SK-N-SH treated with all-trans-retinoic acid at 6 μM for 48 hours (cell line): ENCODE data around the gene KAT6B.

Experiments
- ATAC-seq: fragments of 200-7000 bp; cut with Tn5 transposase; 3 replicates; pipeline ENCODE4 v1.9.1; 2020; ENCODE audit warnings: mild to moderate bottlenecking, moderate library complexity
- ARNTL ChIP-seq: fragments of 450-650 bp; formaldehyde crosslinking; IDR thresholded peaks from 2 replicates; pipeline ENCODE4 v1.5.0; 2020; ENCODE audit warnings: low read depth, mild to moderate bottlenecking, moderate library complexity, borderline replicate concordance
- BACH2 ChIP-seq: fragments of 250-450 bp; sonication (Bioruptor Pico); IDR thresholded peaks from 2 replicates; pipeline ENCODE4 v1.9.0; 2021; ENCODE audit warnings: mild to moderate bottlenecking, borderline replicate concordance
- CREB5 ChIP-seq: fragments of 250-450 bp; sonication (Bioruptor Pico); IDR thresholded peaks from 2 replicates; pipeline ENCODE4 v1.5.1; 2020; ENCODE audit warnings: low read depth, mild to moderate bottlenecking, moderate library complexity
- CSDC2 ChIP-seq: fragments of 250-450 bp; sonication (Bioruptor Pico); IDR thresholded peaks from 2 replicates; pipeline ENCODE4 v1.5.0; 2020; ENCODE audit warnings: mild to moderate bottlenecking, moderate library complexity
- CSRNP3 ChIP-seq: fragments of 250-450 bp; sonication (Bioruptor Pico); IDR thresholded peaks from 2 replicates; pipeline ENCODE4 v1.5.1; 2021; ENCODE audit warnings: mild to moderate bottlenecking, moderate library complexity
- ESRRG ChIP-seq: fragments of 250-450 bp; sonication (Bioruptor Pico); IDR thresholded peaks from 2 replicates; pipeline ENCODE4 v1.6.1; 2021; ENCODE audit warnings: mild to moderate bottlenecking
- GLIS3 ChIP-seq: fragments of 250-450 bp; sonication (Bioruptor Pico); IDR thresholded peaks from 2 replicates; pipeline ENCODE4 v1.5.0; 2020; ENCODE audit warnings: mild to moderate bottlenecking, moderate library complexity
- ISL1 ChIP-seq: fragments of 250-450 bp; sonication (Bioruptor Pico); IDR thresholded peaks from 2 replicates; pipeline ENCODE4 v2.1.2; 2022; ENCODE audit warnings: mild to moderate bottlenecking, moderate library complexity
- OSR1 ChIP-seq: fragments of 250-450 bp; sonication (Bioruptor Pico); IDR thresholded peaks from 2 replicates; pipeline ENCODE4 v1.8.0; 2022; ENCODE audit warnings: moderate library complexity, mild to moderate bottlenecking, inconsistent platforms
- PATZ1 ChIP-seq: fragments of 250-450 bp; sonication (Bioruptor Pico); IDR thresholded peaks from 2 replicates; pipeline ENCODE4 v1.8.0; 2020; ENCODE audit warnings: mild to moderate bottlenecking, moderate library complexity, borderline replicate concordance
- POU6F1 ChIP-seq: fragments of 250-450 bp; sonication (Bioruptor Pico); IDR thresholded peaks from 2 replicates; pipeline ENCODE4 v1.8.0; 2021; ENCODE audit warnings: low read depth, mild to moderate bottlenecking, moderate library complexity, borderline replicate concordance
- PPARA ChIP-seq: fragments of 250-450 bp; sonication (Bioruptor Pico); IDR thresholded peaks from 2 replicates; pipeline ENCODE4 v1.5.0; 2020; ENCODE audit warnings: mild to moderate bottlenecking, borderline replicate concordance
- RARB ChIP-seq: fragments of 250-450 bp; sonication (Bioruptor Pico); IDR thresholded peaks from 2 replicates; pipeline ENCODE4 v1.8.0; 2021; ENCODE audit warnings: mild to moderate bottlenecking, moderate library complexity
- SNAI2 ChIP-seq: fragments of 250-450 bp; sonication (Bioruptor Pico); IDR thresholded peaks from 2 replicates; pipeline ENCODE4 v1.5.0; 2020; ENCODE audit warnings: mild to moderate bottlenecking, moderate library complexity
- TCF4 ChIP-seq: fragments of 250-450 bp; sonication (Bioruptor Pico); IDR thresholded peaks from 2 replicates; pipeline ENCODE4 v1.8.0; 2021; ENCODE audit warnings: mild to moderate bottlenecking, moderate library complexity, borderline replicate concordance
- TOX ChIP-seq: fragments of 250-450 bp; sonication (Bioruptor Pico); IDR thresholded peaks from 2 replicates; pipeline ENCODE4 v1.8.0; 2021; ENCODE audit warnings: mild to moderate bottlenecking, moderate library complexity, borderline replicate concordance
- TSHZ2 ChIP-seq: fragments of 250-450 bp; sonication (Bioruptor Pico); IDR thresholded peaks from 2 replicates; pipeline ENCODE4 v1.5.0; 2020; ENCODE audit warnings: mild to moderate bottlenecking, moderate library complexity
- ZFP30 ChIP-seq: fragments of 450-650 bp; formaldehyde crosslinking; IDR thresholded peaks from 2 replicates; pipeline ENCODE4 v1.5.0; 2022; ENCODE audit warnings: mild to moderate bottlenecking, moderate library complexity
- ZNF565 ChIP-seq: fragments of 450-650 bp; formaldehyde crosslinking; conservative IDR thresholded peaks from 2 replicates; pipeline ENCODE4 v1.5.0; 2020; ENCODE audit warnings: low read depth, mild to moderate bottlenecking, moderate library complexity
- ZNF70 ChIP-seq: fragments of 450-650 bp; formaldehyde crosslinking; IDR thresholded peaks from 2 replicates; pipeline ENCODE4 v1.5.0; 2020; ENCODE audit warnings: mild to moderate bottlenecking, moderate library complexity
- ZNF8 ChIP-seq: fragments of 450-650 bp; formaldehyde crosslinking; IDR thresholded peaks from 2 replicates; pipeline ENCODE4 v1.5.0; 2020; ENCODE audit warnings: mild to moderate bottlenecking, moderate library complexity

KAT6B gene

GRCh38 chr10:74912182-74912581, 85.8 kb downstream of the KAT6B start:
- no peak for TF ChIP-seq ISL1 (CRISPR knock-in tag)
- no peak for TF ChIP-seq ZNF70
- TF ChIP-seq ZFP30 (CRISPR knock-in tag): no peak
- TF ChIP-seq ZNF8 (CRISPR knock-in tag): no peak
- no peak for TF ChIP-seq ARNTL (CRISPR knock-in tag)
- no peak for TF ChIP-seq POU6F1 (CRISPR knock-in tag)
- TF ChIP-seq PATZ1 (CRISPR knock-in tag): no peak
- ATAC-seq: no peak

- no peak for TF ChIP-seq ISL1 (CRISPR knock-in tag)
- TF ChIP-seq BACH2 (CRISPR knock-in tag): no peak
- no peak for TF ChIP-seq ZNF565
- no peak for TF ChIP-seq PPARA (CRISPR knock-in tag)
- TF ChIP-seq ARNTL (CRISPR knock-in tag): no peak
- TF ChIP-seq POU6F1 (CRISPR knock-in tag): no peak
- no peak for TF ChIP-seq ZFP30 (CRISPR knock-in tag)
- no peak for TF ChIP-seq RARB (CRISPR knock-in tag)
- TF ChIP-seq CREB5 (CRISPR knock-in tag): no peak
- TF ChIP-seq TSHZ2 (CRISPR knock-in tag): no peak
- no peak for TF ChIP-seq TOX (CRISPR knock-in tag)
- no peak for TF ChIP-seq CSDC2
- no peak for TF ChIP-seq OSR1
- TF ChIP-seq CSRNP3 (CRISPR knock-in tag): no peak
- no peak for TF ChIP-seq ESRRG (CRISPR knock-in tag)
- no peak for TF ChIP-seq TCF4
- no peak for TF ChIP-seq SNAI2 (CRISPR knock-in tag)
- no peak for TF ChIP-seq GLIS3 (CRISPR knock-in tag)
- TF ChIP-seq ZNF70: no peak
- no peak for TF ChIP-seq ZNF8 (CRISPR knock-in tag)
- TF ChIP-seq, all 23 proteins: peak for 0
- no peak for ATAC-seq
Measured at GRCh38 chr10:74912682-74913081, 86.3 kb downstream of the KAT6B start.
